Activated CD4-positive, CD25-positive, alpha-beta regulatory T cell treated with anti-CD3 and anti-CD28 coated beads, Interleukin-2, amount 50 U/mL, for 24 hours (primary cell): Measurements from ENCODE around the gene SF3A2.

Experiments used
- ATAC-seq, 2 donors: fragments of 150-1000 bp; cut with Tn5 transposase; one replicate each; pipeline ENCODE4 v1.10.0; 2021; ENCODE audit warnings: mild to moderate bottlenecking in 1 of 2, moderate library complexity in 1 of 2

SF3A2 gene

GRCh38 chr19:2253106-2254063 is 16.8 kb downstream of the SF3A2 start:
- peak; percentile 32 to 39 for ATAC-seq

GRCh38 chr19:2254064-2254872 is 17.6 kb downstream of the SF3A2 start:
- ATAC-seq = no peak

- ATAC-seq = no peak
Measured at GRCh38 chr19:2255112-2255845, 18.7 kb downstream of the SF3A2 start.

GRCh38 chr19:2255982-2256685 is 19.5 kb downstream of the SF3A2 start, which contains the start of gene JSRP1:
TSS of gene JSRP1 (minus strand) at chr19:2256417. CDS start at chr19:2255314, 1,103 bp downstream.
- no peak for ATAC-seq

GRCh38 chr19:2259336-2259735 is 22.7 kb downstream of the SF3A2 start:
- no peak for ATAC-seq

GRCh38 chr19:2260341-2260805 is 23.7 kb downstream of the SF3A2 start:
- peak in 1 of 2 donors; percentile 18 for ATAC-seq

- no peak for ATAC-seq
Measured at GRCh38 chr19:2261438-2262172, 25.0 kb downstream of the SF3A2 start.

- no peak for ATAC-seq
Measured at GRCh38 chr19:2266183-2266993, 29.8 kb downstream of the SF3A2 start.

- ATAC-seq = no peak
Measured at GRCh38 chr19:2268480-2268830, 31.8 kb downstream of the SF3A2 start.

GRCh38 chr19:2268861-2269243 is 32.2 kb downstream of the SF3A2 start:
- ATAC-seq = no peak

- ATAC-seq = peak; percentile 82 to 85
Measured at GRCh38 chr19:2269244-2270156, 32.9 kb downstream of the SF3A2 start.

GRCh38 chr19:2270157-2270422 is 33.5 kb downstream of the SF3A2 start:
- no peak for ATAC-seq

GRCh38 chr19:2270423-2271233 is 34.0 kb downstream of the SF3A2 start:
- peak; percentile 28 to 37 for ATAC-seq

GRCh38 chr19:2271234-2272103 is 34.8 kb downstream of the SF3A2 start:
- ATAC-seq = no peak

- peak; percentile 22 to 46 for ATAC-seq
Measured at GRCh38 chr19:2273356-2274184, 36.9 kb downstream of the SF3A2 start.

GRCh38 chr19:2274185-2274711 is 37.6 kb downstream of the SF3A2 start:
- ATAC-seq = no peak
